ENCODE measurements around the gene PRKCQ.

Gene PRKCQ

DNA sequence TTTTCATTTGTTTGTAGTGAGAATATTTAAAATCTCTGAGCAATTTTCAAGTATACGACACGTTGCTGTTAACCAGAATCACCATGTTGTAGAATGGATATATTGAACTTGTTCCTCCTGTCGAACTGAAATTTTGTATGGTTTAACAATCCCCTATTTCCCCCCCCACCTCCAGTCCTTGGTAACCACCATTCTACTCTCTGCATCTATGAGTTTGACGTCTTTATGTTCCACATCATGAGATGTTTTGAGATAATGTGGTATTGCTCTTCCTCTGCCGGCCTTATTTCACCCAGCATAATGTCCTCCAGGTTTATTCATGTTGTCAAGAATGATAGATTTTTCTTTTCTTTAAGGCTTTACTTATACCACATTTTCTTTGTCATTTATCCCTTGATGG lies 17.4 kb upstream of the PRKCQ start:
- no peak overlapping the region for H2AFZ ChIP-seq (ENCODE audit: low read depth, low read length)
- H3K79me2 ChIP-seq (ENCODE audit: insufficient read depth, low read length): no peaks in the 10 kb centered on the region
- H3K36me3 ChIP-seq (ENCODE audit: insufficient read depth, low read length): no peaks in the 10 kb centered on the region
- H3K27me3 ChIP-seq (ENCODE audit: insufficient read depth, low read length, poor library complexity): no peaks in the 10 kb centered on the region
- no peak for TF ChIP-seq CTCF (IDR thresholded peaks at IDR 0.05; ENCODE audit: borderline replicate concordance, extremely low read depth, low read length, poor library complexity, severe bottlenecking)
- no peak for TF ChIP-seq EZH2 (IDR thresholded peaks at IDR 0.05; ENCODE audit: borderline replicate concordance, low read depth, low read length, severe bottlenecking)
- DNase-seq: no peak
- no peak overlapping the region for H3K27ac ChIP-seq (ENCODE audit: low read length)
- no peaks in the 10 kb centered on the region for H4K20me1 ChIP-seq (ENCODE audit: insufficient read depth, low read length)
- H3K4me3 ChIP-seq (ENCODE audit: low read depth in 1 of 2, low read length in 2 of 2): no peak overlapping the region
- H3K4me1 ChIP-seq (ENCODE audit: insufficient read depth, low read length): peaks cover 15% of the 10 kb centered on the region
- H3K9ac ChIP-seq (ENCODE audit: low read depth, low read length): no peak overlapping the region
- no peaks in the 10 kb centered on the region for H3K9me3 ChIP-seq (ENCODE audit: insufficient read depth, low read length, severe bottlenecking)
- ATAC-seq (ENCODE audit: insufficient read depth, low read depth): no peak
- H3K4me2 ChIP-seq (ENCODE audit: insufficient read depth, low read length): no peak overlapping the region

DNA sequence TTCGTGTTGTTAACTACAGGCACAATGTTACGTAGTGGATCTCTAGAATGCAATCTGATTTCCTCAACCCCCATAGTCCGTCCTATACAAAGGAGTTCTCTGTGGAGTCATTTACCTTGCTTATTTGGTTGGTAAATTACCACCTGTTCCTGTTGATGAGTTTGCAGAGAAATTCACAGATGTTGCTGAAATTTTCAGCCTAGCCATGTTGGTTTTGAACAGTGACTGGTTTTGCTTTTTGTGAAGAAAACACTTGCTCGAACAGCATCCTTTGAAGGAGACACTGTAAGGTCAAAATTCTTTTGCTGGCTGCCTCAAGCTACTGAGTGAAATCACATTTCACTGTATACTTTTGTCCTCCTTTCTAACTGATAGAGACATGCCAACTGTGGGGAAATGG lies 15.4 kb upstream of the PRKCQ start:
- no peaks in the 10 kb centered on the region for H3K27me3 ChIP-seq (ENCODE audit: insufficient read depth, low read length, poor library complexity)
- TF ChIP-seq EZH2 (IDR thresholded peaks at IDR 0.05; ENCODE audit: borderline replicate concordance, low read depth, low read length, severe bottlenecking) (no peak), CTCF (IDR thresholded peaks at IDR 0.05; ENCODE audit: borderline replicate concordance, extremely low read depth, low read length, poor library complexity, severe bottlenecking) (no peak)
- no peaks in the 10 kb centered on the region for H3K36me3 ChIP-seq (ENCODE audit: insufficient read depth, low read length)
- no peak for ATAC-seq (ENCODE audit: insufficient read depth, low read depth)
- H3K4me1 ChIP-seq (ENCODE audit: insufficient read depth, low read length): peaks cover 31% of the 10 kb centered on the region
- H3K27ac ChIP-seq (ENCODE audit: low read length): no peak overlapping the region
- H3K4me2 ChIP-seq (ENCODE audit: insufficient read depth, low read length): no peak overlapping the region
- no peaks in the 10 kb centered on the region for H4K20me1 ChIP-seq (ENCODE audit: insufficient read depth, low read length)
- H2AFZ ChIP-seq (ENCODE audit: low read depth, low read length): no peak overlapping the region
- H3K9ac ChIP-seq (ENCODE audit: low read depth, low read length): no peak overlapping the region
- no peak for DNase-seq
- no peaks in the 10 kb centered on the region for H3K79me2 ChIP-seq (ENCODE audit: insufficient read depth, low read length)
- no peaks in the 10 kb centered on the region for H3K9me3 ChIP-seq (ENCODE audit: insufficient read depth, low read length, severe bottlenecking)
- H3K4me3 ChIP-seq (ENCODE audit: low read depth in 1 of 2, low read length in 2 of 2): no peak overlapping the region

GRCh38 chr10:6593241-6593671 lies 13.2 kb upstream of the PRKCQ start:
- H3K4me1 ChIP-seq (ENCODE audit: insufficient read depth, low read length): peaks cover 27% of the 10 kb centered on the region
- no peaks in the 10 kb centered on the region for H3K27me3 ChIP-seq (ENCODE audit: insufficient read depth, low read length, poor library complexity)
- no peak for TF ChIP-seq CTCF (IDR thresholded peaks at IDR 0.05; ENCODE audit: borderline replicate concordance, extremely low read depth, low read length, poor library complexity, severe bottlenecking)
- no peak for TF ChIP-seq EZH2 (IDR thresholded peaks at IDR 0.05; ENCODE audit: borderline replicate concordance, low read depth, low read length, severe bottlenecking)
- peaks cover 7% of the 10 kb centered on the region; the same call in 1 of the 2 replicates for H3K36me3 ChIP-seq (ENCODE audit: insufficient read depth, low read length)
- H3K9ac ChIP-seq (ENCODE audit: low read depth, low read length): no peak overlapping the region
- no peak overlapping the region for H3K4me2 ChIP-seq (ENCODE audit: insufficient read depth, low read length)
- H3K79me2 ChIP-seq (ENCODE audit: insufficient read depth, low read length): no peaks in the 10 kb centered on the region
- no peak overlapping the region for H2AFZ ChIP-seq (ENCODE audit: low read depth, low read length)
- H3K9me3 ChIP-seq (ENCODE audit: insufficient read depth, low read length, severe bottlenecking): no peaks in the 10 kb centered on the region
- H3K4me3 ChIP-seq (ENCODE audit: low read depth in 1 of 2, low read length in 2 of 2): no peak overlapping the region
- H4K20me1 ChIP-seq (ENCODE audit: insufficient read depth, low read length): no peaks in the 10 kb centered on the region
- ATAC-seq (ENCODE audit: insufficient read depth, low read depth) (peak; percentile 56; the same call in 2 of the 3 replicates), DNase-seq (no peak)
- H3K27ac ChIP-seq (ENCODE audit: low read length): no peak overlapping the region

DNA sequence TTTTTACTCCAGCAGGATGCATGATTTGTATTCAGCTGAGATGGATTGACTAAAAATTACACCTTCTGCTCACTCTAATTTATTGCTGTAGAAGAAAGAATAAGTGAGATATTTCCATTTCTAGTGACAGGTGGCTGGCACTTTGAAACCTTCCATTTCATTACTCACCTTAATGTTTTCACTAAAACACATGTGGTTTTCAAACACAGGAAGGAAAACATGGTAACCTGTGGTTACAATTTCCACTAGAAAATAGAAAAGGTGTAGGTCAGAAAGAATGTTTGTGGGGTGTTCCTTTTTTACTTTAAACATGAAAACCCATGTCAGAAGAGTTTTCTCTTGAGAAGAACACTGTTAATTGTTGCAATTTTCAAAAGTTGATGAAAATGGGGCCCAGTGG lies 12.0 kb upstream of the PRKCQ start:
- Histone ChIP-seq H3K4me2 (ENCODE audit: insufficient read depth, low read length) (no peak overlapping the region), H3K4me1 (ENCODE audit: insufficient read depth, low read length) (peaks cover 27% of the 10 kb centered on the region)

More for the DNA sequence above, 12.0 kb upstream of the PRKCQ start:
- Histone ChIP-seq H2AFZ (ENCODE audit: low read depth, low read length) (no peak overlapping the region), H3K36me3 (ENCODE audit: insufficient read depth, low read length) (peaks cover 7% of the 10 kb centered on the region; the same call in 1 of the 2 replicates), H3K79me2 (ENCODE audit: insufficient read depth, low read length) (no peaks in the 10 kb centered on the region), H3K27ac (ENCODE audit: low read length) (peak overlapping the region; percentile 33; the same call in 1 of the 2 replicates), H3K9ac (ENCODE audit: low read depth, low read length) (no peak overlapping the region), H3K4me3 (ENCODE audit: low read depth in 1 of 2, low read length in 2 of 2) (no peak overlapping the region), H4K20me1 (ENCODE audit: insufficient read depth, low read length) (no peaks in the 10 kb centered on the region), H3K9me3 (ENCODE audit: insufficient read depth, low read length, severe bottlenecking) (no peaks in the 10 kb centered on the region), H3K27me3 (ENCODE audit: insufficient read depth, low read length, poor library complexity) (no peaks in the 10 kb centered on the region)
- TF ChIP-seq EZH2 (IDR thresholded peaks at IDR 0.05; ENCODE audit: borderline replicate concordance, low read depth, low read length, severe bottlenecking) (no peak), CTCF (IDR thresholded peaks at IDR 0.05; ENCODE audit: borderline replicate concordance, extremely low read depth, low read length, poor library complexity, severe bottlenecking) (no peak)
- DNase-seq (no peak), ATAC-seq (ENCODE audit: insufficient read depth, low read depth) (peak; percentile 66)
